ENCODE results near the gene ARNT2. TPM values are rescaled to one million over a fixed set of nuclear protein-coding genes. Genes with fewer than 3 reads are reported as not detected.

ARNT2 gene
- total RNA-seq, 2 donors from 2014 or later = 9.1 to 43.7 TPM

- Histone ChIP-seq H3K9me3 (no peaks in the 10 kb centered on the region), H3K27me3 (replicated peaks; ENCODE audit: insufficient read depth) (no peaks in the 10 kb centered on the region), H3K36me3 (no peaks in the 10 kb centered on the region), H3K4me3 (no peak overlapping the region), H3K27ac (no peak overlapping the region), H3K4me1 (replicated peaks) (no peaks in the 10 kb centered on the region)
- 85% methylated on average over 4 of the region's 4 CpGs for WGBS
- DNase-seq (ENCODE audit: low spot score) = no peak
- TF ChIP-seq POLR2AphosphoS5 (IDR thresholded peaks at IDR 0.05) = no peak
- TF ChIP-seq POLR2A (IDR thresholded peaks at IDR 0.05) = no peak
- TF ChIP-seq CTCF (IDR thresholded peaks at IDR 0.05) = no peak
- intact Hi-C loops (cut with DNase I) = no loop called here
These were observed 28.0 kb upstream of the ARNT2 start for GRCh38 chr15:80375968-80376891.

GRCh38 chr15:80379693-80380092 lies 24.5 kb upstream of the ARNT2 start:
- Histone ChIP-seq H3K9me3 (no peaks in the 10 kb centered on the region), H3K4me1 (replicated peaks) (no peaks in the 10 kb centered on the region), H3K27me3 (replicated peaks; ENCODE audit: insufficient read depth) (no peaks in the 10 kb centered on the region), H3K36me3 (no peaks in the 10 kb centered on the region), H3K4me3 (no peak overlapping the region), H3K27ac (no peak overlapping the region)
- DNase-seq (ENCODE audit: low spot score) = no peak
- TF ChIP-seq CTCF (IDR thresholded peaks at IDR 0.05) (no peak), POLR2A (IDR thresholded peaks at IDR 0.05) (no peak), POLR2AphosphoS5 (IDR thresholded peaks at IDR 0.05) (no peak)
- 81% methylated on average over 4 of the region's 4 CpGs for WGBS
- intact Hi-C loops (cut with DNase I) = no loop called here

- Histone ChIP-seq H3K4me1 (replicated peaks) (no peaks in the 10 kb centered on the region), H3K36me3 (no peaks in the 10 kb centered on the region), H3K27me3 (replicated peaks; ENCODE audit: insufficient read depth) (no peaks in the 10 kb centered on the region), H3K9me3 (no peaks in the 10 kb centered on the region), H3K27ac (no peak overlapping the region), H3K4me3 (no peak overlapping the region)
- TF ChIP-seq CTCF (IDR thresholded peaks at IDR 0.05) = no peak
- TF ChIP-seq POLR2A (IDR thresholded peaks at IDR 0.05) = no peak
- TF ChIP-seq POLR2AphosphoS5 (IDR thresholded peaks at IDR 0.05) = no peak
- no peak for DNase-seq (ENCODE audit: low spot score)
- 75% methylated on average over 3 of the region's 3 CpGs for WGBS
- intact Hi-C loops (cut with DNase I) = no loop called here
These were observed 24.0 kb upstream of the ARNT2 start for GRCh38 chr15:80380154-80380553.

GRCh38 chr15:80382285-80382684 lies 21.9 kb upstream of the ARNT2 start:
- H3K36me3 ChIP-seq = no peaks in the 10 kb centered on the region
- no peak for DNase-seq (ENCODE audit: low spot score)
- intact Hi-C loops (cut with DNase I) = no loop called here
- H3K4me3 ChIP-seq = no peak overlapping the region
- no peak for TF ChIP-seq POLR2AphosphoS5 (IDR thresholded peaks at IDR 0.05)
- TF ChIP-seq POLR2A (IDR thresholded peaks at IDR 0.05) = no peak
- TF ChIP-seq CTCF (IDR thresholded peaks at IDR 0.05) = no peak
- H3K4me1 ChIP-seq (replicated peaks) = no peaks in the 10 kb centered on the region
- H3K27me3 ChIP-seq (replicated peaks; ENCODE audit: insufficient read depth) = no peaks in the 10 kb centered on the region
- H3K9me3 ChIP-seq = no peaks in the 10 kb centered on the region
- no peak overlapping the region for H3K27ac ChIP-seq
- 96% methylated on average over 3 of the region's 3 CpGs for WGBS

- H3K4me3 ChIP-seq = no peak overlapping the region
- no peaks in the 10 kb centered on the region for H3K9me3 ChIP-seq
- intact Hi-C loops (cut with DNase I) = no loop called here
- H3K36me3 ChIP-seq = no peaks in the 10 kb centered on the region
- TF ChIP-seq CTCF (IDR thresholded peaks at IDR 0.05) (no peak), POLR2A (IDR thresholded peaks at IDR 0.05) (no peak), POLR2AphosphoS5 (IDR thresholded peaks at IDR 0.05) (no peak)
- DNase-seq (ENCODE audit: low spot score) = no peak
- WGBS = 41% methylated on average over 3 of the region's 3 CpGs
- H3K27me3 ChIP-seq (replicated peaks; ENCODE audit: insufficient read depth) = no peaks in the 10 kb centered on the region
- H3K4me1 ChIP-seq (replicated peaks) = no peaks in the 10 kb centered on the region
- no peak overlapping the region for H3K27ac ChIP-seq
These were observed 19.8 kb upstream of the ARNT2 start for GRCh38 chr15:80384432-80384831.
